ENCODE data around the gene FHOD3. TPM values are rescaled to one million over a fixed set of nuclear protein-coding genes. Genes with fewer than 3 reads are reported as not detected.
A peak's percentile ranks its signal among the peaks of the same experiment; 100 is the strongest.

The FHOD3 gene
- total and polyA plus RNA-seq, 9 of the 15 experiments (the other 6 are each of a cell fraction or from before 2014, with no cell fraction given), result 0.11 TPM; not detected in 8

GRCh38 chr18:36752929-36753865 lies 455.7 kb downstream of the FHOD3 start:
- no peak overlapping the region for H3K4me2 ChIP-seq (ENCODE audit: insufficient read depth, low read length)
- H3K27ac ChIP-seq (ENCODE audit: extremely low read depth, low read depth, low read length), result no peak overlapping the region
- no TSS peak for BruUV-seq (replicated peaks)
- no peaks in the 10 kb centered on the region for H3K9me1 ChIP-seq (ENCODE audit: control insufficient read depth, insufficient read depth, low read length)
- H3K4me3 ChIP-seq, result no peak overlapping the region
- FAIRE-seq (no peak), DNase-seq (ENCODE audit: extremely low read depth in 1 of 4, low spot score in 3 of 4) (peak in 1 of 4 experiments; percentile 36), ATAC-seq (peak; percentile 64)
- peaks cover 0 to 6% of the 10 kb centered on the region in 2 experiments; a peak in 4 of 5 replicates for H3K4me1 ChIP-seq (replicated peaks in 1 of 2; ENCODE audit: control insufficient read depth in 2 of 2, insufficient read depth in 2 of 2, low read length in 2 of 2)
- intact Hi-C loops (cut with micrococcal nuclease), result no loop called here
- in situ Hi-C loops (cut with MboI), result loop anchor here (10.0 kb wide), 1 partner anchor 658 kb away; no protein-coding TSS in a partner anchor
- no peaks in the 10 kb centered on the region for H3K9me3 ChIP-seq (replicated peaks; ENCODE audit: control insufficient read depth, insufficient read depth, low read depth, low read length)
- ChIA-PET CTCF (ENCODE audit: low intra/inter-chr PET ratio) (no interaction called here), POLR2A (no interaction called here)
- H4K20me1 ChIP-seq (replicated peaks; ENCODE audit: control insufficient read depth, insufficient read depth, low read length), result no peaks in the 10 kb centered on the region
- no peaks in the 10 kb centered on the region for H3K36me3 ChIP-seq (ENCODE audit: control insufficient read depth, insufficient read depth, low read length)
- H2AFZ ChIP-seq (ENCODE audit: low read depth, low read length), result no peak overlapping the region
- no peak overlapping the region for H3K9ac ChIP-seq (ENCODE audit: insufficient read depth in 1 of 2, low read depth in 2 of 2, low read length in 2 of 2)
- WGBS (ENCODE audit: insufficient coverage, low coverage, missing lambda C conversion rate), result 10% methylated on average over 3 of the region's 3 CpGs
- H3K79me2 ChIP-seq (ENCODE audit: control insufficient read depth, insufficient read depth, low read length), result no peaks in the 10 kb centered on the region
- peaks cover 0 to 4% of the 10 kb centered on the region in 2 experiments; a peak in 1 of 5 replicates for H3K27me3 ChIP-seq (ENCODE audit: control insufficient read depth in 2 of 2, insufficient read depth in 2 of 2, low read length in 2 of 2)
- TF ChIP-seq KLF1 (tag; IDR thresholded peaks at IDR 0.05), result no peak
- TF ChIP-seq CREB3 (tag; conservative IDR thresholded peaks at IDR 0.05; ENCODE audit: low read depth), result no peak
- peak; percentile 57 for TF ChIP-seq BCOR (IDR thresholded peaks at IDR 0.05)
- TF ChIP-seq MTF1 (CRISPR knock-in tag; IDR thresholded peaks at IDR 0.05; ENCODE audit: borderline replicate concordance), result no peak
- TF ChIP-seq ZBTB43 (CRISPR knock-in tag; IDR thresholded peaks at IDR 0.05), result no peak
- TF ChIP-seq ARID1B (IDR thresholded peaks at IDR 0.05), result peak; percentile 43; the same call in 1 of the 2 replicates
- peak; percentile 65 for TF ChIP-seq MAFK (IDR thresholded peaks at IDR 0.05; ENCODE audit: low read length)
- no peak for TF ChIP-seq ZBTB49 (CRISPR knock-in tag; IDR thresholded peaks at IDR 0.05; ENCODE audit: borderline replicate concordance)
- TF ChIP-seq NFE2L1 (tag; IDR thresholded peaks at IDR 0.05; ENCODE audit: borderline replicate concordance, low read depth), result peak; percentile 58
- TF ChIP-seq STAT5A (IDR thresholded peaks at IDR 0.05; ENCODE audit: borderline replicate concordance, low read length), result no peak
- no peak for TF ChIP-seq PATZ1 (CRISPR knock-in tag; IDR thresholded peaks at IDR 0.05; ENCODE audit: borderline replicate concordance)
- peak; percentile 79 for TF ChIP-seq NFE2 (IDR thresholded peaks at IDR 0.05; ENCODE audit: low read depth)
- peak; percentile 57 for TF ChIP-seq CBFA2T3 (IDR thresholded peaks at IDR 0.05)
- no peak for TF ChIP-seq U2AF2 (optimal IDR thresholded peaks at IDR 0.05; ENCODE audit: low read depth, low read length)
- no peak for TF ChIP-seq HDGF (IDR thresholded peaks at IDR 0.05)

Data from K562 (cell line).